Muscle layer of colon (tissue), 2 donors: ENCODE measurements around the gene FCGR3A.
"Not testable (repeated sequence)": the region's sequence is repeated elsewhere in the genome, so short reads cannot be mapped to it uniquely, and the experiment has no call there.

Experiments
- H3K27ac ChIP-seq: one replicate; pipeline ENCODE4 v1.7.0; 2013; ENCODE audit warnings: low read depth, mild to moderate bottlenecking, low read length, moderate library complexity
- H3K27me3 ChIP-seq, 2 donors: one replicate each; pipeline ENCODE4 v1.7.0; 2013; ENCODE audit warnings: low read length in 2 of 2, mild to moderate bottlenecking in 2 of 2; ENCODE audit not compliant: insufficient read depth in 2 of 2, control insufficient read depth in 1 of 2
- H3K36me3 ChIP-seq: one replicate; pipeline ENCODE4 v1.7.0; 2013; ENCODE audit warnings: mild to moderate bottlenecking, low read length; ENCODE audit not compliant: insufficient read depth
- H3K4me1 ChIP-seq: one replicate; pipeline ENCODE4 v1.7.0; 2013; ENCODE audit warnings: mild to moderate bottlenecking, low read length; ENCODE audit not compliant: insufficient read depth
- H3K4me3 ChIP-seq, 2 donors: one replicate each; pipeline ENCODE4 v1.7.0; 2013; ENCODE audit warnings: low read length in 2 of 2, low read depth in 1 of 2, mild to moderate bottlenecking in 1 of 2, moderate library complexity in 1 of 2
- H3K9ac ChIP-seq: one replicate; pipeline ENCODE4 v1.7.0; 2013; ENCODE audit warnings: low read length
- H3K9me3 ChIP-seq: one replicate; pipeline ENCODE4 v1.7.0; 2013; ENCODE audit warnings: mild to moderate bottlenecking, low read length
- donor health status: abdominal sarcoma.
- donor health status: Adenocarcinoma of cecum.

Gene FCGR3A

GRCh38 chr1:161579856-161580507 lies 30.4 kb upstream of the FCGR3A start:
- H3K4me1 ChIP-seq, H3K9ac ChIP-seq, H3K36me3 ChIP-seq, H3K4me3 ChIP-seq, H3K27ac ChIP-seq, H3K9me3 ChIP-seq, H3K27me3 ChIP-seq: not testable (repeated sequence)

- not testable (repeated sequence) for H3K27ac ChIP-seq, H3K9me3 ChIP-seq, H3K9ac ChIP-seq, H3K4me3 ChIP-seq, H3K36me3 ChIP-seq, H3K4me1 ChIP-seq, H3K27me3 ChIP-seq
These were observed 27.1 kb upstream of the FCGR3A start for GRCh38 chr1:161576676-161577075.

- H3K27me3 ChIP-seq, H3K9me3 ChIP-seq, H3K4me3 ChIP-seq, H3K27ac ChIP-seq, H3K9ac ChIP-seq, H3K36me3 ChIP-seq, H3K4me1 ChIP-seq: not testable (repeated sequence)
These were observed 22.1 kb upstream of the FCGR3A start for GRCh38 chr1:161571703-161572102.

- H3K4me1 ChIP-seq, H3K36me3 ChIP-seq, H3K9ac ChIP-seq, H3K27me3 ChIP-seq, H3K27ac ChIP-seq, H3K9me3 ChIP-seq, H3K4me3 ChIP-seq: not testable (repeated sequence)
These were observed 17.0 kb upstream of the FCGR3A start for GRCh38 chr1:161566602-161566960.

- H3K27ac ChIP-seq, H3K9me3 ChIP-seq, H3K4me3 ChIP-seq, H3K4me1 ChIP-seq, H3K27me3 ChIP-seq, H3K9ac ChIP-seq, H3K36me3 ChIP-seq: not testable (repeated sequence)
These were observed 13.9 kb upstream of the FCGR3A start for GRCh38 chr1:161563522-161563921.

- not testable (repeated sequence) for H3K9me3 ChIP-seq, H3K4me3 ChIP-seq, H3K9ac ChIP-seq, H3K36me3 ChIP-seq, H3K27ac ChIP-seq, H3K4me1 ChIP-seq, H3K27me3 ChIP-seq
These were observed 12.8 kb upstream of the FCGR3A start for GRCh38 chr1:161562441-161562840.

GRCh38 chr1:161560960-161561715 lies 11.5 kb upstream of the FCGR3A start:
- H3K36me3 ChIP-seq, H3K27me3 ChIP-seq, H3K4me3 ChIP-seq, H3K27ac ChIP-seq, H3K9me3 ChIP-seq, H3K9ac ChIP-seq, H3K4me1 ChIP-seq: not testable (repeated sequence)

- not testable (repeated sequence) for H3K27ac ChIP-seq
These were observed 8.2 kb upstream of the FCGR3A start for GRCh38 chr1:161557506-161558450.

GRCh38 chr1:161556990-161557389 lies 7.4 kb upstream of the FCGR3A start:
- not testable (repeated sequence) for H3K9me3 ChIP-seq, H3K4me3 ChIP-seq, H3K4me1 ChIP-seq, H3K27me3 ChIP-seq, H3K9ac ChIP-seq, H3K36me3 ChIP-seq, H3K27ac ChIP-seq

More at GRCh38 chr1:161557506-161558450, 8.2 kb upstream of the FCGR3A start:
- not testable (repeated sequence) for H3K4me1 ChIP-seq, H3K9me3 ChIP-seq, H3K27me3 ChIP-seq, H3K9ac ChIP-seq, H3K4me3 ChIP-seq, H3K36me3 ChIP-seq

GRCh38 chr1:161556143-161556542 lies 6.5 kb upstream of the FCGR3A start:
- H3K4me1 ChIP-seq, H3K9ac ChIP-seq, H3K4me3 ChIP-seq, H3K27ac ChIP-seq, H3K27me3 ChIP-seq, H3K36me3 ChIP-seq, H3K9me3 ChIP-seq: not testable (repeated sequence)

- H3K4me1 ChIP-seq, H3K27ac ChIP-seq, H3K27me3 ChIP-seq, H3K9me3 ChIP-seq, H3K9ac ChIP-seq, H3K4me3 ChIP-seq, H3K36me3 ChIP-seq: not testable (repeated sequence)
These were observed 5.3 kb upstream of the FCGR3A start for GRCh38 chr1:161554815-161555417.
